Kasumi-1 (cell line): ENCODE measurements around the gene CACTIN.
"Not testable (repeated sequence)": the region's sequence is repeated elsewhere in the genome, so short reads cannot be mapped to it uniquely, and the experiment has no call there.

Experiments
- DNase-seq, 2 experiments: peaks; one replicate each; lab custom pipeline; 2025; lab: John Stamatoyannopoulos, UW

Gene CACTIN

GRCh38 chr19:3646336-3647092 lies 19.9 kb upstream of the CACTIN start:
- DNase-seq = no peak

GRCh38 chr19:3645726-3646125 lies 19.1 kb upstream of the CACTIN start:
- DNase-seq = no peak

GRCh38 chr19:3645067-3645396 lies 18.4 kb upstream of the CACTIN start:
- no peak for DNase-seq

- no peak for DNase-seq
Measured at GRCh38 chr19:3644351-3645066, 17.9 kb upstream of the CACTIN start.

- DNase-seq = no peak
Measured at GRCh38 chr19:3643674-3644313, 17.2 kb upstream of the CACTIN start.

GRCh38 chr19:3642987-3643673 lies 16.5 kb upstream of the CACTIN start:
- DNase-seq = no peak

GRCh38 chr19:3642296-3642695 lies 15.7 kb upstream of the CACTIN start:
- DNase-seq = no peak

- no peak for DNase-seq
Measured at GRCh38 chr19:3641515-3642269, 15.1 kb upstream of the CACTIN start.

- DNase-seq = no peak
Measured at GRCh38 chr19:3639479-3639878, 12.9 kb upstream of the CACTIN start.

GRCh38 chr19:3638208-3639193 lies 11.9 kb upstream of the CACTIN start:
- no peak for DNase-seq

GRCh38 chr19:3637621-3638020 lies 11.0 kb upstream of the CACTIN start:
- DNase-seq = no peak

- DNase-seq = no peak
Measured at GRCh38 chr19:3636962-3637361, 10.4 kb upstream of the CACTIN start.

- DNase-seq = no peak
Measured at GRCh38 chr19:3636506-3636905, 9.9 kb upstream of the CACTIN start.

- no peak for DNase-seq
Measured at GRCh38 chr19:3634496-3635045, 8.0 kb upstream of the CACTIN start.

GRCh38 chr19:3633559-3633988 lies 7.0 kb upstream of the CACTIN start:
- no peak for DNase-seq

GRCh38 chr19:3632739-3633558 lies 6.4 kb upstream of the CACTIN start:
- no peak for DNase-seq

GRCh38 chr19:3632098-3632497 lies 5.5 kb upstream of the CACTIN start:
- no peak for DNase-seq

GRCh38 chr19:3631053-3631861 lies 4.7 kb upstream of the CACTIN start:
- DNase-seq = no peak

GRCh38 chr19:3628766-3629165 lies 2.2 kb upstream of the CACTIN start:
- DNase-seq = not testable (repeated sequence)
